NCI-H2196 (cell line): ENCODE results near the gene TSNAX.
"Not testable (repeated sequence)": the region's sequence is repeated elsewhere in the genome, so short reads cannot be mapped to it uniquely, and the experiment has no call there.

Source experiments
- DNase-seq: peaks from one replicate; lab custom pipeline; 2025; ENCODE audit not compliant: unreplicated experiment; lab: John Stamatoyannopoulos, UW

The TSNAX gene

GRCh38 chr1:231558708-231559185, 30.3 kb downstream of the TSNAX start:
- DNase-seq, result no peak

GRCh38 chr1:231561647-231562383, 33.3 kb downstream of the TSNAX start:
- DNase-seq, result no peak

GRCh38 chr1:231563247-231563646, 34.8 kb downstream of the TSNAX start:
- DNase-seq, result no peak

GRCh38 chr1:231564373-231564772, 35.9 kb downstream of the TSNAX start:
- no peak for DNase-seq

GRCh38 chr1:231566496-231566895, 38.0 kb downstream of the TSNAX start:
- no peak for DNase-seq

- not testable (repeated sequence) for DNase-seq
Observed at GRCh38 chr1:231570262-231570661, 41.8 kb downstream of the TSNAX start.

- no peak for DNase-seq
Observed at GRCh38 chr1:231571904-231572303, 43.4 kb downstream of the TSNAX start.

GRCh38 chr1:231575472-231575871, 47.0 kb downstream of the TSNAX start:
- DNase-seq, result no peak

- no peak for DNase-seq
Observed at GRCh38 chr1:231576804-231577718, 48.6 kb downstream of the TSNAX start.

GRCh38 chr1:231580874-231581273, 52.4 kb downstream of the TSNAX start:
- no peak for DNase-seq

GRCh38 chr1:231581859-231582258, 53.4 kb downstream of the TSNAX start:
- no peak for DNase-seq

- DNase-seq, result no peak
Observed at GRCh38 chr1:231583376-231583775, 54.9 kb downstream of the TSNAX start.

- DNase-seq, result peak; percentile 18
Observed at GRCh38 chr1:231584117-231584516, 55.6 kb downstream of the TSNAX start.

- DNase-seq, result no peak
Observed at GRCh38 chr1:231584921-231585320, 56.5 kb downstream of the TSNAX start.

GRCh38 chr1:231590453-231591198, 62.2 kb downstream of the TSNAX start:
- DNase-seq, result peak; percentile 32

- no peak for DNase-seq
Observed at GRCh38 chr1:231591466-231591865, 63.0 kb downstream of the TSNAX start.

GRCh38 chr1:231592809-231593208, 64.3 kb downstream of the TSNAX start:
- DNase-seq, result no peak

- DNase-seq, result not testable (repeated sequence)
Observed at GRCh38 chr1:231593264-231593663, 64.8 kb downstream of the TSNAX start.

GRCh38 chr1:231594123-231594522, 65.7 kb downstream of the TSNAX start:
- DNase-seq, result no peak

GRCh38 chr1:231594749-231595148, 66.3 kb downstream of the TSNAX start:
- DNase-seq, result no peak

- DNase-seq, result no peak
Observed at GRCh38 chr1:231596337-231596791, 67.9 kb downstream of the TSNAX start.
